Measurements from ENCODE around the gene FAM163B.

- TF ChIP-seq CTCF (IDR thresholded peaks at IDR 0.05) (no peak), POLR2A (IDR thresholded peaks at IDR 0.05) (no peak)
These were observed 3.7 kb downstream of the FAM163B start for GRCh38 chr9:133605446-133605845.
